K562 (cell line): Measurements from ENCODE around the gene HAGHL. TPM values are rescaled to one million over a fixed set of nuclear protein-coding genes. Genes with fewer than 3 reads are reported as not detected.

Experiments used
- ATAC-seq: fragments of 200-7000 bp; cut with Tn5 transposase; 3 replicates; pipeline ENCODE4 v1.9.1; 2020; ENCODE audit warnings: moderate library complexity
- BruUV-seq: library from RNA; stranded (reverse); fragments of 400-500 nt; replicated peaks from 2 replicates; lab custom pipeline; 2021; lab: Mats Ljungman, UMichigan
- CTCF ChIA-PET: fragments of 300-600 bp; formaldehyde crosslinking; extraction: SDS; loops from one replicate; lab custom pipeline; 2021; ENCODE audit warnings: low intra/inter-chr PET ratio; lab: Yijun Ruan, JAX
- POLR2A ChIA-PET: fragments of 300-600, 350-650 bp; sonication (Branson Sonifier 250); formaldehyde crosslinking; extraction: SDS; loops from one replicate; lab custom pipeline; 2021; ENCODE audit warnings: antibody characterized with exemption, inconsistent platforms; lab: Yijun Ruan, JAX
- DNase-seq, 4 experiments: peaks; one replicate each; pipeline versions ENCODE4 v3.0.0 to v3.0.0-alpha.2; 2011 to 2018; ENCODE audit warnings: low spot score in 3 of 4, mixed read lengths in 3 of 4; ENCODE audit errors: extremely low read depth in 1 of 4
- FAIRE-seq: peaks from 2 replicates; lab custom pipeline; 2011; peaks lifted over from hg19 to GRCh38; lab: Jason Lieb, UNC
- H2AFZ ChIP-seq: 2 replicates; pipeline ENCODE4 v1.6.0; 2011; ENCODE audit warnings: low read depth, low read length, control low read depth, inconsistent platforms
- H3K27ac ChIP-seq: fragments of 200-600 bp; 3 replicates; pipeline ENCODE4 v1.8.0; 2011; ENCODE audit warnings: low read depth, mild to moderate bottlenecking, control low read depth, inconsistent platforms, low read length, moderate library complexity, mixed read lengths; ENCODE audit errors: extremely low read depth
- H3K27me3 ChIP-seq, 2 experiments: fragments of 300-600 bp in 1 of 2; 2 replicates in 1 of 2; 3 replicates in 1 of 2; pipeline versions ENCODE4 v1.6.0 to v1.8.0; 2011; ENCODE audit warnings: inconsistent platforms in 2 of 2, low read length in 2 of 2, mild to moderate bottlenecking in 1 of 2, mixed read lengths in 1 of 2, moderate library complexity in 1 of 2; ENCODE audit not compliant: control insufficient read depth in 2 of 2, insufficient read depth in 2 of 2
- H3K36me3 ChIP-seq: fragments of 300-600 bp; 3 replicates; pipeline ENCODE4 v1.8.0; 2011; ENCODE audit warnings: mild to moderate bottlenecking, low read length, inconsistent platforms; ENCODE audit not compliant: control insufficient read depth, insufficient read depth
- H3K4me1 ChIP-seq, 2 experiments: fragments of 200-600 bp in 1 of 2; replicated peaks in 1 of 2; 2 replicates in 1 of 2; 3 replicates in 1 of 2; pipeline versions ENCODE4 v1.5.1 to v1.8.0; 2011; ENCODE audit warnings: inconsistent platforms in 2 of 2, low read length in 2 of 2, mild to moderate bottlenecking in 1 of 2, mixed read lengths in 1 of 2, moderate library complexity in 1 of 2; ENCODE audit not compliant: control insufficient read depth in 2 of 2, insufficient read depth in 2 of 2
- H3K4me2 ChIP-seq: 2 replicates; pipeline ENCODE4 v1.6.1; 2011; ENCODE audit warnings: low read length, control low read depth, inconsistent platforms, mixed read lengths; ENCODE audit not compliant: insufficient read depth
- H3K4me3 ChIP-seq: fragments of 200-600 bp; sonication (generic), shearing (Covaris generic); 2 replicates; pipeline ENCODE4 v1.5.1; 2016; ENCODE audit warnings: control low read depth, inconsistent platforms
- H3K79me2 ChIP-seq: fragments of 200-600 bp; 3 replicates; pipeline ENCODE4 v1.8.0; 2011; ENCODE audit warnings: low read length, inconsistent platforms; ENCODE audit not compliant: control insufficient read depth, insufficient read depth
- H3K9ac ChIP-seq, 2 experiments: 2 replicates each; pipeline versions ENCODE4 v1.6.0 to v1.6.1; 2011; ENCODE audit warnings: low read depth in 2 of 2, low read length in 2 of 2, control low read depth in 1 of 2, inconsistent platforms in 1 of 2, mild to moderate bottlenecking in 1 of 2, mixed read lengths in 1 of 2; ENCODE audit not compliant: insufficient read depth in 1 of 2
- H3K9me1 ChIP-seq: one replicate; pipeline ENCODE4 v1.6.0; 2011; ENCODE audit warnings: inconsistent platforms, mild to moderate bottlenecking, low read length, moderate library complexity; ENCODE audit not compliant: control insufficient read depth, insufficient read depth
- H3K9me3 ChIP-seq: replicated peaks from 2 replicates; pipeline ENCODE4 v1.5.1; 2011; ENCODE audit warnings: low read depth, low read length, inconsistent platforms; ENCODE audit not compliant: control insufficient read depth, insufficient read depth
- H4K20me1 ChIP-seq: replicated peaks from 2 replicates; pipeline ENCODE4 v1.6.1; 2011; ENCODE audit warnings: low read length, inconsistent platforms, mixed read lengths; ENCODE audit not compliant: control insufficient read depth, insufficient read depth
- DEAF1 ChIP-seq: fragments of 450-650 bp; formaldehyde crosslinking; IDR thresholded peaks from 2 replicates; pipeline ENCODE4 v1.4.0; 2020; ENCODE audit warnings: mild to moderate bottlenecking, moderate library complexity
- EWSR1 ChIP-seq: fragments of 450-650 bp; IDR thresholded peaks from 2 replicates; pipeline ENCODE4 v1.6.1; 2018; ENCODE audit warnings: borderline replicate concordance, mild to moderate bottlenecking, low read depth, moderate library complexity; ENCODE audit not compliant: partially characterized antibody
- LEF1 ChIP-seq: fragments of 450-650 bp; IDR thresholded peaks from 2 replicates; pipeline ENCODE4 v1.6.1; 2016; ENCODE audit warnings: mild to moderate bottlenecking
- NR2C1 ChIP-seq, 2 experiments: fragments of 450-650 bp; IDR thresholded peaks; 2 replicates each; pipeline ENCODE4 v1.6.1; 2017; ENCODE audit warnings: mild to moderate bottlenecking in 2 of 2, antibody characterized with exemption in 1 of 2, inconsistent platforms in 1 of 2, missing compliant biosample characterization in 1 of 2, missing genetic modification characterization in 1 of 2
- RFX1 ChIP-seq: fragments of 450-650 bp; IDR thresholded peaks from 2 replicates; pipeline ENCODE4 v1.6.1; 2016; ENCODE audit warnings: mild to moderate bottlenecking, moderate library complexity
- TEAD1 ChIP-seq, 2 experiments: fragments of 450-650 bp in 1 of 2; sonication (generic) in 1 of 2; formaldehyde crosslinking; IDR thresholded peaks; 2 replicates each; pipeline versions ENCODE4 v1.4.0 to v1.8.0; 2020 to 2022; ENCODE audit warnings: mild to moderate bottlenecking in 2 of 2, missing genetic modification reagents in 1 of 2
- ZNF449 ChIP-seq: fragments of 250-450 bp; sonication (Bioruptor Pico); IDR thresholded peaks from 2 replicates; pipeline ENCODE4 v1.8.0; 2022; ENCODE audit warnings: moderate library complexity, mild to moderate bottlenecking, inconsistent platforms
- ZNF592 ChIP-seq: fragments of 450-650 bp; IDR thresholded peaks from 2 replicates; pipeline ENCODE4 v1.6.1; 2017; ENCODE audit warnings: antibody characterized with exemption, mild to moderate bottlenecking
- WGBS: fragments of 100-300 bp; shearing (Covaris generic); methylation state at CpG from one replicate; pipeline ENCODE4 v1.1.6; 2016; ENCODE audit warnings: low coverage, mixed read lengths; ENCODE audit not compliant: insufficient coverage; ENCODE audit errors: missing lambda C conversion rate; 5-methylcytosine and 5-hydroxymethylcytosine counted together
- in situ Hi-C: fragments of 300-500 bp; cut with MboI; formaldehyde crosslinking; loops from 4 replicates; pipeline ENCODE4 v1.15.0; 2018; ENCODE audit warnings: inconsistent platforms, mixed read lengths
- intact Hi-C: fragments of 100-400 bp; cut with micrococcal nuclease; formaldehyde crosslinking; loops from 2 replicates; pipeline ENCODE4 v1.14.2; 2022
- polyA plus RNA-seq, 8 experiments: library from polyadenylated mRNA; depleted of rRNA in 4 of 8; stranded (reverse) in 5 of 8; unstranded in 3 of 8; fragments of >200 nt; fragmentation: Nextera tagmentation in 2 of 8; fragmentation: Illumina TruSeq in 1 of 8; extraction: Ambion mirVana in 2 of 8; extraction: Trizol in 1 of 8; gene quantifications; 2 replicates each; pipeline versions ENCODE4 v1.2.1 to v1.2.3, GENCODE V29; 2011 to 2014; ENCODE audit warnings: inconsistent platforms in 1 of 8, missing spikeins in 1 of 8
- total RNA-seq, 7 experiments: library from RNA; depleted of rRNA in 6 of 7; stranded (reverse); fragments of >200 nt in 6 of 7; fragmentation: Illumina TruSeq in 2 of 7; extraction: Trizol in 2 of 7; gene quantifications; 2 replicates each; pipeline versions ENCODE4 v1.2.1 to v1.2.3, GENCODE V29; 2011 to 2021; ENCODE audit warnings: low replicate concordance in 1 of 7
- TF ChIP-seq, protein P1 (sequence below): sonication (generic); formaldehyde crosslinking; IDR thresholded peaks from 2 replicates; pipeline ENCODE4 v1.8.0; 2022; ENCODE audit warnings: missing genetic modification reagents, mild to moderate bottlenecking, moderate library complexity, borderline replicate concordance

The HAGHL gene
- total and polyA plus RNA-seq, 9 of the 15 experiments (the other 6 are each of a cell fraction or from before 2014, with no cell fraction given) = 0.31 to 83.4 (median 20.7) TPM

DNA sequence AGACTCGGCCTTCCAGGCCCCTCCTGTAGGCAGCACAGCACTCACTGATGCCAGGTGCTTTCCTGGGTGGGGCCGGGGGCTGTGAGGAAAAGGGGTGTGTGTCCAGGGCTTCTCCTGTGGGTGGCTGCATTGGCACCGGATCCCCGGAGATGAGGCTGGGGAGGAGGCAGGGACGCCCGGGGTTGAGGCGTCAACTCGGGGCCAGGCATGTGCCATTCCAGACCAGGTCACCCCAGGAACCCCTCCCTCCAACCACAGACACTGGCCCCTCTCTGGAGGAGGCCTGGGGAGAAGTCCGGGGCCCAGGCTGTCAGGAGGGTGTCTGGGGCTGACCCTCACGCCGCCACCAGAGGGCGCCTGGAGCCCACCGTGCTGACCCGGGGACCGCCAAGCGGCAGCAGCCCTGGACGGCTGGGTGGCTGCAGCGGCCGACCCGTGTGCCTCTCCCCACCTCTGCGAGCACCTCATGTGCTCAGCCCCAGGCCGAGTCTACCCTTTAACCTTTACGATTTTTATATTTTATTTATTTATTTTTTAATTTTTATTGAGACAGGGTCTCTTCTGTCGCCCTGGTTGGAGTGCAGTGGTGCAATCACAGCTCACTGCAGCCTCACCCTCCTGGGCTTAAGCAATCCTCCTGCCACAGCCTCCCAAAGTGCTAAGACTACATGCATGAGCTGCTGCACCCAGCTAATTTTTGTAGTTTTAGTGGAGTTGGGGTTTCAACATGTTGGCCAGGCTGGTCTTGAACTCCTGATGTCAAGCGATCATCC lies 15.2 kb upstream of the HAGHL start:
- no TSS peak for BruUV-seq
- H3K9me3 ChIP-seq = no peaks in the 10 kb centered on the region
- H3K4me1 ChIP-seq = peaks cover 7 to 65% of the 10 kb centered on the region in 2 experiments; a peak in 3 of 5 replicates
- ChIA-PET POLR2A (interaction anchor here (1.0 to 1.2 kb wide), 2 partner anchors 9 to 73 kb away, joined by 3 read pairs; partner anchors contain the start of gene ANTKMT), CTCF (interaction anchor here (0.7 to 4.5 kb wide), 5 partner anchors 30 to 391 kb away, joined by 3 to 73 read pairs (median 12); no protein-coding TSS in a partner anchor)
- no peak overlapping the region for H3K27ac ChIP-seq
- peaks cover 0 to 11% of the 10 kb centered on the region in 2 experiments; a peak in 2 of 5 replicates for H3K27me3 ChIP-seq
- H3K9me1 ChIP-seq = no peaks in the 10 kb centered on the region
- peak; percentile 82 for FAIRE-seq
- peaks cover under 1% of the 10 kb centered on the region; the same call in 1 of the 3 replicates for H3K36me3 ChIP-seq
- H3K79me2 ChIP-seq = peaks cover 11% of the 10 kb centered on the region
- H4K20me1 ChIP-seq = peaks cover 20% of the 10 kb centered on the region; the same call in 1 of the 2 replicates
- peak overlapping the region in 1 of 2 experiments; percentile 10; a peak in 1 of 4 replicates for H3K9ac ChIP-seq
- DNase-seq = peak; percentile 74 to 88 (median 80)
- H3K4me3 ChIP-seq = no peak overlapping the region
- peak; percentile 82 for ATAC-seq
- H3K4me2 ChIP-seq = no peak overlapping the region
- no peak overlapping the region for H2AFZ ChIP-seq
- WGBS = 9% methylated on average over 18 of the region's 25 CpGs
- intact Hi-C loops (loop anchor here (1.0 to 5.0 kb wide), 2 partner anchors 74 to 96 kb away; no protein-coding TSS in a partner anchor), in situ Hi-C loops (loop anchor here (5.0 to 10.0 kb wide), 2 partner anchors 76 to 343 kb away; partner anchors contain the start of genes CHTF18 and RPUSD1)
- TF ChIP-seq EWSR1 (no peak), ZNF592 (no peak), DEAF1 (CRISPR knock-in tag) (peak; percentile 79), NR2C1 (IDR thresholded peaks at IDR 0.05) (no peak), NR2C1 (tag; IDR thresholded peaks at IDR 0.05) (no peak), LEF1 (no peak), TEAD1 (CRISPR knock-in tag; IDR thresholded peaks at IDR 0.05) (no peak), ZNF449 (CRISPR knock-in tag) (no peak), RFX1 (peak; percentile 30; the same call in 1 of the 2 replicates)
- TF ChIP-seq, protein P1, sequence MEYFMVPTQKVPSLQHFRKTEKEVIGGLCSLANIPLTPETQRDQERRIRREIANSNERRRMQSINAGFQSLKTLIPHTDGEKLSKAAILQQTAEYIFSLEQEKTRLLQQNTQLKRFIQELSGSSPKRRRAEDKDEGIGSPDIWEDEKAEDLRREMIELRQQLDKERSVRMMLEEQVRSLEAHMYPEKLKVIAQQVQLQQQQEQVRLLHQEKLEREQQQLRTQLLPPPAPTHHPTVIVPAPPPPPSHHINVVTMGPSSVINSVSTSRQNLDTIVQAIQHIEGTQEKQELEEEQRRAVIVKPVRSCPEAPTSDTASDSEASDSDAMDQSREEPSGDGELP (CRISPR knock-in tag) = peak; percentile 70
